ENCODE measurements around the gene NAB2.

Gene NAB2

GRCh38 chr12:57109207-57110103 is 20.5 kb downstream of the NAB2 start:
- H2AFZ ChIP-seq (ENCODE audit: low read depth): no peak overlapping the region; the same call in 1 of the 2 replicates
- H3K4me1 ChIP-seq (ENCODE audit: low read depth, poor library complexity, severe bottlenecking): peaks cover 19% of the 10 kb centered on the region
- no peak overlapping the region for H3K9ac ChIP-seq
- H4K20me1 ChIP-seq (ENCODE audit: insufficient read depth): no peaks in the 10 kb centered on the region
- no peak overlapping the region for H3K4me3 ChIP-seq (IDR thresholded peaks at IDR 0.05; ENCODE audit: insufficient read depth, low read depth, low read length)
- peak overlapping the region; percentile 79 for H3K4me2 ChIP-seq
- H3K27ac ChIP-seq: no peak overlapping the region
- no peak for TF ChIP-seq CTCF (conservative IDR thresholded peaks at IDR 0.05; ENCODE audit: low read depth, low read length)
- no peaks in the 10 kb centered on the region; the same call in 1 of the 2 replicates for H3K79me2 ChIP-seq (ENCODE audit: insufficient read depth, low read depth)
- no peaks in the 10 kb centered on the region for H3K36me3 ChIP-seq (ENCODE audit: insufficient read depth)
- no peaks in the 10 kb centered on the region for H3K27me3 ChIP-seq (ENCODE audit: insufficient read depth, low read depth)

- H4K20me1 ChIP-seq (ENCODE audit: insufficient read depth): no peaks in the 10 kb centered on the region
- H3K9ac ChIP-seq: peak overlapping the region; percentile 62
- H3K4me3 ChIP-seq (IDR thresholded peaks at IDR 0.05; ENCODE audit: insufficient read depth, low read depth, low read length): peak overlapping the region; percentile 40
- H3K36me3 ChIP-seq (ENCODE audit: insufficient read depth): no peaks in the 10 kb centered on the region
- H3K27me3 ChIP-seq (ENCODE audit: insufficient read depth, low read depth): no peaks in the 10 kb centered on the region
- peak overlapping the region; percentile 64 for H3K27ac ChIP-seq
- no peak for TF ChIP-seq CTCF (conservative IDR thresholded peaks at IDR 0.05; ENCODE audit: low read depth, low read length)
- peak overlapping the region; percentile 79 for H3K4me2 ChIP-seq
- H3K4me1 ChIP-seq (ENCODE audit: low read depth, poor library complexity, severe bottlenecking): peaks cover 19% of the 10 kb centered on the region
- peak overlapping the region; percentile 54 for H2AFZ ChIP-seq (ENCODE audit: low read depth)
- H3K79me2 ChIP-seq (ENCODE audit: insufficient read depth, low read depth): no peaks in the 10 kb centered on the region; the same call in 1 of the 2 replicates
Observed at GRCh38 chr12:57110104-57111030, 21.5 kb downstream of the NAB2 start.

GRCh38 chr12:57111031-57111734 is 22.3 kb downstream of the NAB2 start, which contains the start of gene STAT6:
Gene STAT6, minus strand, starts transcription at chr12:57111362. Its CDS starts 3,084 bp downstream, at chr12:57108278.
- no peak for TF ChIP-seq CTCF (conservative IDR thresholded peaks at IDR 0.05; ENCODE audit: low read depth, low read length)
- Histone ChIP-seq H3K36me3 (ENCODE audit: insufficient read depth) (no peaks in the 10 kb centered on the region), H4K20me1 (ENCODE audit: insufficient read depth) (no peaks in the 10 kb centered on the region), H3K79me2 (ENCODE audit: insufficient read depth, low read depth) (no peaks in the 10 kb centered on the region; the same call in 1 of the 2 replicates), H3K4me3 (IDR thresholded peaks at IDR 0.05; ENCODE audit: insufficient read depth, low read depth, low read length) (peak within 1 kb of the TSS; percentile 40), H3K4me1 (ENCODE audit: low read depth, poor library complexity, severe bottlenecking) (peaks cover 19% of the 10 kb centered on the region), H3K27ac (peak within 1 kb of the TSS; percentile 64), H3K27me3 (ENCODE audit: insufficient read depth, low read depth) (no peaks in the 10 kb centered on the region), H3K9ac (peak within 1 kb of the TSS; percentile 62), H2AFZ (ENCODE audit: low read depth) (peak within 1 kb of the TSS; percentile 54), H3K4me2 (peak within 1 kb of the TSS; percentile 79)
